Prostate gland (tissue), 2 donors: ENCODE data around the gene ENGASE. TPM values are rescaled to one million over a fixed set of nuclear protein-coding genes. Genes with fewer than 3 reads are reported as not detected.

ENCODE experiments used
- DNase-seq: peaks from one replicate; pipeline ENCODE4 v3.0.0-alpha.2; 2019; ENCODE audit warnings: low spot score
- H3K27ac ChIP-seq, 2 donors: fragments of 200-600 bp; sonication (generic); 2 replicates each; pipeline ENCODE4 v1.5.1; 2017 to 2019
- H3K27me3 ChIP-seq: fragments of 200-600 bp; sonication (generic); replicated peaks from 2 replicates; pipeline ENCODE4 v1.5.1; 2019; ENCODE audit not compliant: insufficient read depth
- H3K36me3 ChIP-seq, 2 donors: fragments of 200-600 bp; sonication (generic); 1 replicate in 1 of 2; 2 replicates in 1 of 2; pipeline versions ENCODE4 v1.5.1 to v1.8.1; 2017 to 2019
- H3K4me1 ChIP-seq: fragments of 200-600 bp; sonication (generic); replicated peaks from 2 replicates; pipeline ENCODE4 v1.5.1; 2019
- H3K4me3 ChIP-seq, 2 donors: fragments of 200-600 bp; sonication (generic); 2 replicates each; pipeline ENCODE4 v1.5.1; 2017 to 2019
- H3K9me3 ChIP-seq: fragments of 200-600 bp; sonication (generic); 2 replicates; pipeline ENCODE4 v1.5.1; 2017
- CTCF ChIP-seq, 4 experiments: fragments of 200-600 bp in 2 of 4; fragments of 450-650 bp in 2 of 4; sonication (generic) in 2 of 4; IDR thresholded peaks; 1 replicate in 3 of 4; 2 replicates in 1 of 4; pipeline ENCODE4 v1.5.1; 2016 to 2019; ENCODE audit warnings: antibody characterized with exemption in 4 of 4, mild to moderate bottlenecking in 2 of 4, moderate library complexity in 2 of 4
- POLR2A ChIP-seq: fragments of 450-650 bp; IDR thresholded peaks from one replicate; pipeline ENCODE4 v1.6.1; 2016; ENCODE audit warnings: antibody characterized with exemption, mild to moderate bottlenecking
- POLR2AphosphoS5 ChIP-seq: sonication (generic); formaldehyde crosslinking; IDR thresholded peaks from one replicate; pipeline ENCODE4 v1.6.1; 2017; ENCODE audit warnings: antibody characterized with exemption
- WGBS: methylation state at CpG from one replicate; pipeline ENCODE4 v1.1.5; 2018; 5-methylcytosine and 5-hydroxymethylcytosine counted together
- intact Hi-C: fragments of 100-400 bp; cut with DNase I; formaldehyde crosslinking; loops from one replicate; pipeline ENCODE4 v1.14.2; 2022
- total RNA-seq, 2 donors: library from RNA; depleted of rRNA; stranded (reverse); fragments of >200 nt; gene quantifications; one replicate each; pipeline ENCODE4 v1.1.0, GENCODE V29; 2016

Gene ENGASE
- total RNA-seq, 2 donors from 2014 or later = 19.4 to 45.7 TPM

DNA sequence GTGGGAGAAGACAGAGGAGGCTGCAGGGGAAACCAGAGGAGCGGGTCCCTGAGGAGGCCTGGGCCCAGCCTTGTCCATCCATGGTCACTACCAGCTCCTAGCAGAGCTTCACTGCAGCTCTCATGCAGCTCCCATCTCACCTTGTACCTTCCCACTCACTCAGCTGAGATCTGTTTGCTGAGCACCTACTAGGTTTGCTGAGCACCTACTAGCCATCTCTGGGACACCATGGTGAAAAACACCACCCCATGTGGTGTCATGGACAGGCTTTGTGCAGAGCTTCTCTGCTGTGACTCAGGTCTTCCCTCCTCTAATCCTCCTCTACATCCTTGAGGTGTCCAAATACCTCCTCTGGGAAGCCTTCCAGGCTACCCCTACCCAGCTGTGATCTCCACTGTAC is 58.6 kb downstream of the ENGASE start:
- WGBS = 100% methylated on average over 1 of the region's 1 CpG
- peaks cover 12% of the 10 kb centered on the region for H3K27me3 ChIP-seq

DNA sequence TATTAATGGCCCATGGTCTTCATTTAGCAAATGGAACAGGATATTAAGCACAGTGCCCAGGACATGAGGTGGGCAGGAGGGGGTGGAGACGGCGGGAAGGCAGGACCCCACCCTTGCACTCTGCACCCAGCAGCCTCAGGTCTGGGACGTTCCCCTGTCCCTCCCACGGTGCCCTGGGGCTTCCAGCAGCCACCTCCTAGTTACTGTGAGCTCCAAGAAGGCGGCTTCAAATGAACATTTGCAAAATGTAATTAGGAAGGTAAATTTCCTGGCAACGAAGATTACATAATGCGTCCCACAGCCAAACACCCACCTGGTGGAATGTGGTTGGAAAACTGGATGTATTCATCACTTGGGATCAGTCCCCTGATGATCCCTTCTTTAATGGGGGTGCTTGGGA is 59.4 kb downstream of the ENGASE start:
- TF ChIP-seq POLR2AphosphoS5 (no peak), CTCF (IDR thresholded peaks at IDR 0.05) (no peak), POLR2A (no peak)
- Histone ChIP-seq H3K4me1 (no peaks in the 10 kb centered on the region), H3K27ac (no peak overlapping the region), H3K36me3 (no peaks in the 10 kb centered on the region), H3K27me3 (peaks cover 12% of the 10 kb centered on the region), H3K4me3 (no peak overlapping the region), H3K9me3 (no peaks in the 10 kb centered on the region)
- WGBS = 56% methylated on average over 7 of the region's 7 CpGs
- DNase-seq = no peak
- intact Hi-C loops = no loop called here

More for the DNA sequence above, 58.6 kb downstream of the ENGASE start:
- no peak for DNase-seq
- intact Hi-C loops = no loop called here
- H3K4me1 ChIP-seq = no peaks in the 10 kb centered on the region
- no peak overlapping the region for H3K27ac ChIP-seq
- no peak overlapping the region for H3K4me3 ChIP-seq
- no peaks in the 10 kb centered on the region for H3K9me3 ChIP-seq
- H3K36me3 ChIP-seq = no peaks in the 10 kb centered on the region
- TF ChIP-seq CTCF (IDR thresholded peaks at IDR 0.05) = no peak
- no peak for TF ChIP-seq POLR2A
- no peak for TF ChIP-seq POLR2AphosphoS5

GRCh38 chr17:79135011-79135410 is 60.4 kb downstream of the ENGASE start:
- H3K27ac ChIP-seq = no peak overlapping the region
- no peak for TF ChIP-seq POLR2AphosphoS5
- no peak for TF ChIP-seq POLR2A
- no peak for TF ChIP-seq CTCF (IDR thresholded peaks at IDR 0.05)
- no peaks in the 10 kb centered on the region for H3K4me1 ChIP-seq
- H3K4me3 ChIP-seq = no peak overlapping the region
- intact Hi-C loops = no loop called here
- peaks cover 12% of the 10 kb centered on the region for H3K27me3 ChIP-seq
- no peak for DNase-seq
- 95% methylated on average over 9 of the region's 9 CpGs for WGBS
- no peaks in the 10 kb centered on the region for H3K36me3 ChIP-seq
- no peaks in the 10 kb centered on the region for H3K9me3 ChIP-seq

DNA sequence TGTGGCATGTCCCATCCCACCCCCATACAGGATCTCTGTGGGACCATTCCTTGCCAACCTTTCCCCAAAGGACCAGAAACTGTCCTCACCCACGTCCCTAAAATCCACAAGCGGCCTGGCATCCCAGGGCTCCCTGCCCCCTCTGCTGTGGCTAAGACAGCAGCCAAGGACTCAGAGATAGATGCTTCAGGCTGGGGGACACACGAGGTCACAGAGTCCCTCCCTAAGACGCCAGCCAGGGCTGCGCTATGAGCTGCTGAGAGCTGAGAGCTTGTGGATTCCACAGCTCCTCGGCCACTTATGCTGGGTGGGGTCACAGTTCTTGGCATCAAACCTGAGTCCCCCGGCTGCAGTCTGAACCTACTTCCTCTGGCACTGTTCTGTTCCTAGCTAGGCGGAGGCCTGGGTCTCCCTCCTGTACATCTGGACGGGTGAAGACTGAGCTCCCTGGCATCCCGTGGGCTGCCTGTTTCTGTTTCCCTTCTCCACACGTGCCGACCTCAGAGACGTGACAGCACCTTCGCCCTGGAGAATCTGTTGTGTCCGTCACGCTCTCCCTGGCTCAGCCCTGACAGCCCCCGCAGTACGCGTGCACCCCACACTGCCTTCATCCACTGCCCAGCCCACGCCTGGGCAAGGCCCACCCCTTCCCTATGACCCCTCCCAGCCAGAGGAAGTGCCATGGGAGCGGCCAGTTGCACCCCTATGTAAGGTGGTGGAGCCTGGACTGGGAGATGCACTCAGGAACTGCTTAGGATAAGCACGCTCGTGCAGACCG is 61.2 kb downstream of the ENGASE start:
- intact Hi-C loops = no loop called here
- Histone ChIP-seq H3K4me1 (no peaks in the 10 kb centered on the region), H3K27ac (no peak overlapping the region), H3K36me3 (no peaks in the 10 kb centered on the region), H3K4me3 (no peak overlapping the region), H3K27me3 (peaks cover 12% of the 10 kb centered on the region), H3K9me3 (no peaks in the 10 kb centered on the region)
- no peak for DNase-seq
- TF ChIP-seq POLR2A (no peak), CTCF (IDR thresholded peaks at IDR 0.05) (no peak), POLR2AphosphoS5 (no peak)
- WGBS = 64% methylated on average over 24 of the region's 24 CpGs

Other genes starting within 250 kb of the ENGASE start
- gene USP36, start 234.0 kb upstream of the ENGASE start, total RNA-seq = 10 to 100 TPM; 31.2 to 66.6 TPM
- gene CEP295NL, start 171.6 kb upstream of the ENGASE start, total RNA-seq = 1 to 10 TPM; 2.2 to 8.2 TPM
- 100 to 1,000 TPM in 1 of 2 donors, 10 to 100 TPM in 1; 54.5 to 500 TPM for gene TIMP2, start 149.4 kb upstream of the ENGASE start, total RNA-seq
- 100 to 1,000 TPM; 570 to 890 TPM for gene LGALS3BP, start 94.9 kb upstream of the ENGASE start, total RNA-seq
- gene CANT1, start 65.1 kb upstream of the ENGASE start, total RNA-seq = 100 to 1,000 TPM in 1 of 2 donors, 10 to 100 TPM in 1; 89.7 to 201 TPM
- gene C1QTNF1, start 50.7 kb upstream of the ENGASE start, total RNA-seq = 10 to 100 TPM; 16.3 to 57.9 TPM